Inflammatory macrophage treated with lipopolysaccharide for 1 hour (primary cell): Measurements from ENCODE around the gene UBE3D.
"Not testable (repeated sequence)": the region's sequence is repeated elsewhere in the genome, so short reads cannot be mapped to it uniquely, and the experiment has no call there.

Experiments used
- DNase-seq, 2 donors: peaks; one replicate each; pipeline ENCODE4 v3.0.0-alpha.2; 2020 to 2022

The UBE3D gene

DNA sequence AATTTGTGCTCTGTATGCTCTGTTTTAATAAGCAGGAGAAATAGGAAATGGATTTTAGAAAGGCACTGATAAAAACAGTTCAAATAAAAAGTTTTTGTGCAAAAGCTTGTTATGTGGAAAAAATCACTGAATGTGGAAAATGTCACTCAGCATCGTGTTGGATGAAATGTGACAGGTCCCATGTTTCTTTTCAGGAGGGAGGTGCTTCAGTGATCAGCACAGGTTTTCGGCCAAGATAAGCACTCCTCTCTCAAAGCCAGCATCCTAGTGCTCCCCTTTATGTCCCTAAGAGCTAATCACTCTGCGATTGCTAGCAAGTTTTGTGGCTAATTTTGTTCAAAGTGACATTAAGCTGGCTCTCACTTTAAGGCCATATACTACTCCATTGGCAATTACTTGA, 12.0 kb downstream of the UBE3D start:
- no peak for DNase-seq

DNA sequence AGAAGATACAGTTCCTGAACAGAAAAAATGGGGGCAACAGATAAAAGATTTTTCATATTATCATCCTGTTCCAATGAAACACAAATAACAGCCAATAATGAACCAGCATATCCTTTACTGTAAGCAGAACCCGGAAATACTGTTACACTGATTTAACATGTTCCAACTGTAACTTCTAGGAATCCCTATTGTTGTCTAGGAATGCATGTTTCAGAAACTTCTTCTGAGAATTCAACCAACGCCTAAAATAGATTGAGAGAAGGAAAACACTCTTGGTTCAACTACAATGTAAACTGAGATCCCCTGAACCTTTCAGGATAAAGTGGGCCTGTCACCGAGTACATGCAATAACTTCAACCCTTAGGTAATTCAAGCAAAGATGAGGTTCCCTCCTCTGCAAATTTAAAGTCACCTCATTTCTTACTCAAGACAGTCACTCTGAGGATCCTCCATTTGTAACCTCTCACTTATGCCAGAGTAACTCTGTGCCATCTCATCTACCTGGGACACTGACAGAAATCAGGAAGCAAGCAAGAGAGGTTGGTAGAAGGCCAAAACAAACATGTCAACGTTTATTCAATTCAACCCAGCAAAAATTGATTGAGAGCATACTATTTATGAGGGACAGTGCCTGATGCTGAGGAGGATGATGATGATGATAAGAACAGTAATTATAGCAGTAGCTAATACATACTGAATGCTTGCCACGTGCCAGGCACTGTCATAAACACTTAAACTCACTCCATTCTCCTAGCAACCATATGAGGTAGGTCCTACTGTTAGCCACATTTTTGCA, 14.1 kb downstream of the UBE3D start:
- DNase-seq, result no peak

DNA sequence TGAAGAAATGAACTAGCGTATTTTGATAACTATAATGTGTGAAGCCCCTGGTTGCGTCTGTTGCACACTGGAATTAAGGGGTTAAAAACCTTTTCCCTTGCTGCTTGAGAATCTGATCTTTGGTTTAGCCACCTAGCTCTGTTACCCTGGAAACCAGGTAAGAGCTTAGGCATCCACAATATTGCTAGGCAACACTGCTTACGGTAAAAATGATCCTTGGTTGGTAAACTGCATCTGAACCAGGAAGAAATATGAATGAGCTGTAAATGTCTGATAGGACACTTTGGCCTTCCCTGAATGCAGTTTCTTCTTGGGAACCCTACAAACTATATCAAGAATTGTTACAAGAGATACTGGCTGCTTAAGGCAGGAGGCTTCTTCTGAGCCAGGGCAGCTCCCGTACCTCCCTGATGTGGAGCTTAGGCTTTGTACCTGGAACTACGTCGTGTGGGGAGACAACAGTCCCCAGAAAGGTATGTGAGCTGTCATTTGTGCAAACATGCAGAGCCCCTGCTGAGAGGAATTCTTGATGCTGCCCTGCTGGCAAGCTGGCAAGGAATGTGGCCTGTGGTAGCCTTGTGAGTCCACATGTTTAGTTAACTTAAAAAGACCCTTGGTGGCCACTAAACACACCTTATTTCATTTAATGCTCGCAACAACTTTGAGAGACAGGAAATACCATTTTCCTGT, 18.4 kb downstream of the UBE3D start:
- DNase-seq, result no peak

DNA sequence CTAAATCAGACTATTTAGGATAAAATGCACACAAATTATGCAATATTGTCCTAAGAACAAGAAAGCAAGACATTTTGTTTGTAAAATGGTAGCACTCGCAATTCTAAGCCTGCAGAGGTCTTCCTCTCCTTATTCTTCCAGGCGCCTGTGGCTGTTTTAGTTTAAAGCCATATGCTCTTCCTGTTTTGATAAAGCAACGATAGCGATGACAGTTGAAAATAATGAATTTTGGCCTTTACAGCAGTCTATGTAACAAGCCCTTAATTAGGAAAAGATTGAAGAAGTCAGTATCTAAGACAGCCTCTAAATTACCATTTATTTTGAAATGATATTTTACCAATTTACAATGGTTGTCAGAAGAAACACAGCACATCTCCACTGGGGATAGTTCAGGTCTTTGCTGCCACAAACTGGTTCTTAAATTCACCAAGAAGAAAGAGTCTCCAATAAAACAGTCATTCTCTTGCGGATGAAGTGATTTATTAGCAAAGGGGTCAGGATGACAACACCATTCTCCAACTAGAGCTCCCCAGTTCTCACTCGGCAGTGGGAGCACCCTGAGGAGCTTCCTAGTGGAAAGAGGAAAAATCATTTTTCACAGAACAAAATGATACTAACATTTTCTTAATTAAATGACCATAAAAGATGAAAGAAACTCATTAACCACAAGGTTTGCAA, 21.4 kb downstream of the UBE3D start:
- no peak for DNase-seq

DNA sequence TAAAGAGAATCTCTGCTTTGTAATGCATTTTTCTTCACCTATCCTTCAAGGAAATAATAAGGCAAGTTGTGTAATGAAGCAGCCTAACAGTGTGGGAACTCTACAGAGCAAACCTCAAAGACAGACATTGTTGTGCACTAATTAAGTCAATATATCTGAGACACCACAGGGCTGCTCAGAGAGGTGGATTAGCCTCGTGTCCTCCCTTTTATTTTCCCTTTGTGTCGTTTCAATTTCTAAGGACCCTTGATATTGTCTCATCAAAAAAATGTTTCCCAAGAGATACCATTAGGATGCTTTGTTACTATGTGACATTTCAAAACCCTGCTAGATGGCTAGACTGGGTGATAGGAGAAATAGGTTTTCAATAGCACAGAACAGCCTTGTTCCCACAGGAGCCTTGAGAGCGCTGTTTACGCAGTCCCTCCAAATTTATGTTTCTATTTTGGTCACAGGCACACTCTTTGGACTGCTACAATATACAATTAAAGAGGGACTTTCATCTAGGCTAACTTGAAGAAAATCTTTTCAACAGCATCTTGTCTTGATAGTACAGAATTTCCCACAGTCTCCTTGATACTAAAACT, 23.1 kb downstream of the UBE3D start:
- no peak for DNase-seq

DNA sequence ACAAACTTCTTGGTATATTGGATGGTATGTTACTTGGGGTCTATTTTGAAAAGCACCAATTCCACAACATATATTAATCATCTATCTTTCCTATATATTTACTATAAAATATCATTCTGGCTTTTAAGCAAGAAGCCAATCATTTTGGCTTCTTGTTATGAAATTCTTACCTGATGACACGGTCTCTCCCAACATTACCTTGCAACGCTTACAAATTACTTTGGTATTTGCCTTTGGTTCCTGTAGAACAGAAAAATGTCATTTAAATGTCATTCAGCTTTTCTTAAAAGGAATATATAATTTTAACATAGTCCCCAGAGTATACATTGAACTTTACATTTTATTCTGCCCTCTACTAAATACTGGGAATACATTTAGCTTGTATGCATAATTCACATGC, 27.4 kb downstream of the UBE3D start:
- no peak for DNase-seq

DNA sequence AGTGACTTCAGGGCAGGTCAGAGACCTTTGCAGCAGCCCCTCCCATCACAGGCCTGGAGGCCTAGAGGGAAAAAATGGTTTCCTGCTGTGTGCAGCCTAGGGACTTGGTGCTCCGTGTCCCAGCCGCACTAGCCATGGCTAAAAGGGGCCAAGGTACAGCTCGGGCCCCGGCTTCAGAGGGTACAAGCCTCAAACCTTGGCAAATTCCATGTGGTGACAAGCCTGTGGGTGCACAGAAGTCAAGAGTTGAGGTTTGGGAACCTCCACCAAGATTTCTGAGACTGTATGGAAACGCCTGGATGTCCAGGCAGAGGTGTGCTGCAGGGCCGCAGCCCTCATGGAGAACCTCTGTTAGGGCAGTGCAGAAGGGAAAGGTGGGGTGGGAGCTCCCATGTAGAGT, 34.0 kb downstream of the UBE3D start:
- no peak for DNase-seq

DNA sequence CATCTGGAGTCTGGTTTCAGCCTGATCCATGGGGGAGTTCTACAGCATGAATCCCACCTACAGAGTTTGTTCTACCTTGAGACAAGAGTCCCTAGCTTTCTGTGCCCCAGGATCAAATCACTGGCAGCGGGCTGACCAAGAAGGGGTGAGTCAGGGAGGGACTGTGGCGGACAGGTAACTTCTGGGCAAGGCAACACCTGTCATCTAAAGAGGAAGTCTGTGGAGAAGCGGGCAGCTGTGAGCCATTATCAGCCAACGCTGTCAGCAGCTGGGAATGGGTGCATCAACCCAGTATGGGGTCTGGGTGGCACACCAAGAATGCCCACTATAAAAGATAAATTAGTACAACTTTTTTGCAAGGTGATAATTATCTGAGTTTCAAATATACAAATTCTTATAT, 45.9 kb downstream of the UBE3D start:
- no peak for DNase-seq

DNA sequence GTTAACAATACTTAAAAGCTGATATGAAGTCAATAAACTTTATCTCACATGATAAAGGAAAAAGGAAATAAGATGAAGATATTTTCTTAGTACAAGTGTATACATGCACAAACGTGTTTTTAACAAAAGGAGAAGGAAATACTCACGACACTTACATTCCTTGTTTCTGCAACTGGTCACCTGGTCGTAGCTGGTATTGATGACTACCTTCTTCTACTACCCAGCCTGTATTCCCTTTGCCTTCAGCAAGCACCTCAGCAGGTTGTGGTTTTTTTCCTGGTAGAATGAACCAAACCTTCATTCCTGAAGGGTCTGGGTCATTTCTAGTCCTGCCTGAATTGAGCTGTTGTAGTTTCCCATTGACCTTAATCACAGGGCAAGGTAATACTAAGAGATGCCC, 54.5 kb downstream of the UBE3D start:
- not testable (repeated sequence) for DNase-seq

DNA sequence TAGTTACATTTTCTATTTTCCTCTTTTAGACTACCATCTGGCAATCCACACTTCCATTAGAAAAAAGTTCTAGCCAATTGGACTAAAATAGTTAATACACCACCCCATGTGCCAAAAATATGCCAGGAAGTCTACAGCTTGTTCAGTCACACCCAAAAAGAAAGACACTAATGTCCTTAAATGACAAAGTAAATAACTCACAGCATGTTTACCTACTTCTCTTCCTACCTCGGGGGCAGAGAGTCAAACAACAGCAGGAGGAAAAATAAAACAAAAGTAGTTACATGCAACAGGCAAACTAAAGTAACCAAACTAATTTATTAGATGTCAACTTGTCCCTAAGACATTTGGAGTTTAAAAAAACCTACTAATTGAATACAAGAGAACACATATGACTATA, 57.0 kb downstream of the UBE3D start:
- no peak for DNase-seq

DNA sequence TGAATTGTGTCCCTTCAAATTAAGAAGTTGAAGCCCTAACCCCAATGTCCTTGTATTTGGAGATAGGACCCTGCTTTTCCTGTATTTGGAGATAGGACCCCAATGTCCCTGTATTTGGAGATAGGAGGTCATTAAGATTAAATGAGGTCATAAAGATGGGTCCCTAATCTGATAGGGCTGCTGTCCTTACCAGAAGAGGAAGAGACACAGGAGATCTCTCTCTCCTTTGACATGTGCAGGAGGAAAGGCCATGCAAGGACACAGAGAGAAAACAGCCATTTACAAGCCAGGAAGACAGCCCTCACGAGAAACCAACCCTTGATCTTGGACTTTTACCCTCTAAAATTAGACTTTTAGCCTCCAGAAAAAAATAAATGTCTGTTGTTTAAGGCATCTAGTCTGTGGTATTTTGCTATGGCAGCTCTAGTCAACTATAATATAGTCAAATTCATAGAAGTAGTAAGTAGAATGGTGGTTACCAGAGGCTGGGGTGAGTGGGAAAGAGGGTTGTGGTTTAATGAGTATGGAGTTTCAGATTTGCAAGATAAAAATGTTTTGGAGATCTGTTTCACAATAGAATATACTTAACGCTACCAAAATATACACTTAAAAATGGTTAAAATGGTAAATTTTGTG, 59.3 kb downstream of the UBE3D start:
- no peak for DNase-seq

DNA sequence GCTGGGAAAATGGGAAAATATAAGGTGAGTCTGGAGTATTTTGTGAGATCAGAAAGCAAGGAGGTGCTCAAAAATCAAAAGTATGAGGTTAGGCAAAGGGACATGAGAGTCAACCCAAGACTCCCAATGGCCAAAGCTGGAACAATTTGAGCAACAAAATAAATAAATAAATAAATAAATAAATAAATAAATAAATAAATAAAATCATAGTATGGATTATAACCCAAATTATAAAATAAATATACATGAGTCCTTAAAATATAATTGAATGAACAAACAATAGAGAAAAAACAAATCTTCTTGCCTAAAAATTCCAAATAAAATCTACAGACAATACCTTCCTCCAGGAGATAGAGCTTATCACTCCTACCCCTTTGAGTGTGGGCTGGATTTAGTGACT, 69.5 kb downstream of the UBE3D start:
- no peak for DNase-seq

DNA sequence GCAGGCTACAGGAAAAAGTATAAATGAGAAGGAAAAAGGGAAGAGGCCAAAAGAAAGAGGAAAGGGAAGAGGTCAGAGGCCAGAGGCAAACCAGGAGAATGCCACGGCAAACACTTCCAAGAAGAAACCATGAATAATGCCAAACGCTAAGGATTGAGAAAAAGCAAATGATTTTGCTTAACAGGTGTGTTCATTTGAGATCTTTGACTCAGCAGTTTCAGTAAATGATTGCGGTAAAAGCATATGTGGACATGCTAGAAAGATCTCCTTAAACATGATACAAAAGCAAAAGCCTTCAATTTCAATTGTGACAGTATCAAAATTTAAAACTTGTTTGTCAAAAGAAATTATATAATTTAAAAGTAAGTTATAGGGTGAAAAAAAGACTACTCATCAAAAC, 70.6 kb downstream of the UBE3D start:
- no peak for DNase-seq

DNA sequence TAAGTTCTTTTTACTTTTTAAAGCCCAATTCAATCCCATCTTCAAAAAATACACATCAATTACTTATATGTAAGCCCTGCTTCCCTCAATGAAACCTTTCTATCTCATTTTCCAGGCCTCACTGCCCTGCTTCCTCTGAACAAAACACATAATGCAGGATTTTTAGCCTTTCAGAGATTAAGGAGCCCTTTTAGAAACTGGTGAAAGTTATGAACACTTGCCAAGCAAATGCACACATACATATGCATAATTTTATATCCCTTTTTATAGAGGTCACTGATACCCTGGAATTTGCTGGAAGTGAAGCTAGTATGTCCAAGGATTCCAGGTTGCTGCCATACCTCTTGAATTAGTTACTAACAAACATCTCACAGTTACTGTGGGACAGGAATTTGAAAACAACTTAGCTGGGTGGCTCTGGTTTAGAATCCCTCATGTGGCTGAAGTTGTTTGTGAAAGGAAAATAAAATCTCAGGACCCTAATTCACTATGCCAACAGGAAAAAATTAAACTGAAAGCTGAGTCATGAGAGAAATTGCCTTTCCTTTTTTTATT, 75.8 kb downstream of the UBE3D start:
- no peak for DNase-seq

DNA sequence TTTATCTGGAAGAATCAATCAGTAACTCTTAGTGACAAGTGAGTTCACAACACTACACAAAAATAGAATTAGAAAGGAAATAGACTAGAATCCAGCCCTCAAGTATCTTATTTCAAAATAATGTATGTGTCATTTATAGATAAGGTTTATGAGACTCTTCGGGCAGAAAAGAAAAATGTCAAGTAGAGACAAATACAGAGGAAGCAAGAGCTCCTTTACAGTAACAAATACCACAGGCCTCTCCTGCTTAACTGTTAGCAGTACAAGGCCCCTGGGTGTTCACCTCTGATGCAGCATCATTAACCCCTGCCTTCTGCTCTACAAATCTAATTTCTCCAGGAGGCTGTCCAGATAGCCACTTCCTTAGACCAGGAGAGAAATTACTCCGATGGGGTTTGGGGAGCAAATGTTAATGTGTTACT, 76.7 kb downstream of the UBE3D start:
- DNase-seq, result no peak

DNA sequence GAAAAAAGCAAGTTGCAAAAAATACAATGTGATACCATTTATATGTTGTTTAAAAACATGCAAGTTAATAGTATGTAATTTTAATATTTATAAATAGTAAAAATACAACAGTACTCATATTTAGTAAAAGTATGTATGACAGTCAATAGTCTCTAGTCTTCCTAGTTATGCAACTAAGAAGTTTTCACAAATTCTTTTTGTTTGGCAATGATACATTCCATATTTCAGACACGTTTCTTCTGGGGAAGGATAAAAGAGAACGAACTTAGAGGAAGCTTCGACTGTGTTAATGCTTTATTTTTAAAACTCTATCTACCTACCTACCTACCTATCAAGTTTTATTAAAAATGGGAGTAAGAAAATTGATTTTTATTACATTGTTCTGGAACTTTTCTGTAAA, 77.7 kb downstream of the UBE3D start:
- DNase-seq, result no peak

DNA sequence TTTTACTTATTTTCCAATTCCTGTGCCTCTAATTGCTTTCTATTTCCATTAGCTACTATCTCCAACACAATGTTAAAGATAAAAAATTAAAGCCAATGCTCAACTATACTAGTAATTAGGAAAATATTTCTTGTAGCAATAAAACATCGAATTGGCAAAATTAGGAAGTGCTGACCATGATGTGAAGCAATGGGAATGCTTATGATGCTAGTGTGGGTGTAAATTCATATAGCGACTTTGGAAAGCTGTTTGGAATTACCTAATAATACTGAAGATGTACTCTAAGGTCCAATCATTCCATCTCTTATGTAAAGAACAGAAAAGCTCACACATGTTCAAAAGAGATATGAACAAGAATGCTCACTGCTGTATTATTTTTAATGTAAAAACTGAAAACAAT, 78.2 kb downstream of the UBE3D start:
- DNase-seq, result no peak

DNA sequence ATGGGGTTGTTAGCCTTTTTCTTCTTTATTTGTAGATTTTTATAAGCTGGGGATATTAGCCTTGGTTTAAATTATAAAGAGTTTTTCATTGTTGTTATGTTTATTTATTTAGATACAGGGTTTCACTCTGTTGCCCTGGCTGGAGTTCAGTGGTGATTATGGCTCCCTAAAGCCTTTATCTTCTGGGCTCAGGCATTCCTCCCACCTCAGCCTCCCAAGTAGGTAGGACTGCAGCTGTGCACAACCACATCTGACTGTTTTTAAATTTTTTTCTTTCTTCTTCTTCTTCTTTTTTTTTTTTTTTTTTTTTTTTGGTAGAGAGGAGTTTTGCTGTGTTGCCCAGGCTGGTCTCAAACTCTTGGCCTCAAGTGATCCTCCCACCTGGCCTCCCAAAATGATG, 80.9 kb downstream of the UBE3D start:
- DNase-seq, result no peak

DNA sequence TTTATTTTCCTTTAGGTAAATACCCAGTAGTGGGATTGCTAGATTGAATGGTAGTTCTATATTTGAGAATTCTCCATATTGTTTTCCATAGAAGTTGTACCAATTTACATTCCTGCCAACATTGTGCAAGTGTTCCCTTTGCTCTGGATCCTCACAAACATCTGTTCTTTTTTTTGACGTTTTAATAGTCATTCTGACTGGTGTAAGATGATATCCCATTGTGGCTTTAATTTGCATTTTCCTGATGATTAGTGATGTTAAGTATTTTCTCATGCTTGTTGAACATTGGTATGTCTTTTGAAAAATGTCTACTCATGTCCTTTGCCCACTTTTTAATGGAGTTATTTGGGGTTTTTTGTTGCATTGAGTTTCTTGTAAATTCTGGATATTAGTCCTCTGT, 85.6 kb downstream of the UBE3D start:
- no peak for DNase-seq

DNA sequence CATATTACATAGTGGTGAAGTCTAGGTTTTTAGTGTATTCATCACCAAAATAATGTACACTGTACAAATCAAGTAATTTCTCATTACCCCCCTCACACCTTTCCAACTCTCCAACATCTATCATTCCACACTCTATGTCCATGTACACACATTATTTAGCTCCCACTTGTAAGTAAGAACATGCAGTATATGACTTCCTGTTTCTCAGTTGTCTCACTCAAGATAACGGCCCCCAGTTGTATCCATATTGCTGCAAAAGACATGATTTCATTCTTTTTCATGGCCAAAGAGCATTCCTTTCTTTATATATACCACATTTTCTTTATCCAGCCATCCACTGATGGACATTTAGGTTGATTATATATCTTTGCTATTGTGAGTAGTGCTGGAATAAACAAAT, 86.0 kb downstream of the UBE3D start:
- DNase-seq, result no peak

DNA sequence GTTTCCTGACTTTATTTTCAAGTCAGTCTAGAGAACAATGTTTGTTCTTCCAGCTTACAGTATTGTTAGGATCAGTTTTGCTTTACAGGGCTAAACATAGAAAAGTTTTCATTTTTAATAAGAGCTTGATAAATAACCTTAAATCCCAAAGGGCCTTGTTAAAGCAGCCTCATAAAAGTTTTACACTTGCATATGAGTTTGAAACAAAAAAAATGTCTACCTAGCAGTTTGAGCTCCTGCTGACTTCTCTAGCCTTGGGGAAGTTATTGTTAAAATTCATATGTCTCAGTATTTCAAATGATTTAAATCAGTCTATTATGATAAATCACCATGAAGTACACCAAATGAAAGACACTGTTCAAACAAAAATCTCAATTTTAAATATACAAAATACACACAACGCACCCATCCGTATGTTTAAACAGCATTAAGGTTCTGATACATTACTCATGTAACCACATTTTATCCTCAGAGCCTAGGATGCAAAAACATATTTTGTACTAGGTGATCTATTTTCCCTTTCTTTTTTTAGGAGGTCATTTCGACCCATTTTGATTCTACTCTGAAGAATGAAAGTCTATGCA, 87.2 kb downstream of the UBE3D start:
- no peak for DNase-seq

DNA sequence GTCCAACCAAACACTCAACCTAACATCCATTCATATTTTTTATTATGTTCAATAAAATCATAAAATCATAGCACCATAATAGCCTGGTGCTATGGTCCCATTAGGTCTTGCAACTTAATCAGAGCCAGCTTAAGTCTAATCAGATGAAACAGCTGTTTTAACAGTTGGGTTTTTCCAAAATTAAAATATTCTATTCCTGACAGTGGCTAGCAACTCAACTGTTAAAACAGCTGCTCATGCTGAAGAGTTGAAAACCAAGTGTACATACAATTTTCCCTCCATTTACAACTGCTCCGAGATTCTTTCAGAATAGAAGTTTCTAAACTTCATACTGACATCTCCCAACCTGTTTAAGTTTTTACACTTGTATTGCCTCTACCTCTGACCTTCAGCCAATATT, 89.5 kb downstream of the UBE3D start:
- no peak for DNase-seq
